ENCODE data around the gene PPP1R37.

PPP1R37 gene

DNA sequence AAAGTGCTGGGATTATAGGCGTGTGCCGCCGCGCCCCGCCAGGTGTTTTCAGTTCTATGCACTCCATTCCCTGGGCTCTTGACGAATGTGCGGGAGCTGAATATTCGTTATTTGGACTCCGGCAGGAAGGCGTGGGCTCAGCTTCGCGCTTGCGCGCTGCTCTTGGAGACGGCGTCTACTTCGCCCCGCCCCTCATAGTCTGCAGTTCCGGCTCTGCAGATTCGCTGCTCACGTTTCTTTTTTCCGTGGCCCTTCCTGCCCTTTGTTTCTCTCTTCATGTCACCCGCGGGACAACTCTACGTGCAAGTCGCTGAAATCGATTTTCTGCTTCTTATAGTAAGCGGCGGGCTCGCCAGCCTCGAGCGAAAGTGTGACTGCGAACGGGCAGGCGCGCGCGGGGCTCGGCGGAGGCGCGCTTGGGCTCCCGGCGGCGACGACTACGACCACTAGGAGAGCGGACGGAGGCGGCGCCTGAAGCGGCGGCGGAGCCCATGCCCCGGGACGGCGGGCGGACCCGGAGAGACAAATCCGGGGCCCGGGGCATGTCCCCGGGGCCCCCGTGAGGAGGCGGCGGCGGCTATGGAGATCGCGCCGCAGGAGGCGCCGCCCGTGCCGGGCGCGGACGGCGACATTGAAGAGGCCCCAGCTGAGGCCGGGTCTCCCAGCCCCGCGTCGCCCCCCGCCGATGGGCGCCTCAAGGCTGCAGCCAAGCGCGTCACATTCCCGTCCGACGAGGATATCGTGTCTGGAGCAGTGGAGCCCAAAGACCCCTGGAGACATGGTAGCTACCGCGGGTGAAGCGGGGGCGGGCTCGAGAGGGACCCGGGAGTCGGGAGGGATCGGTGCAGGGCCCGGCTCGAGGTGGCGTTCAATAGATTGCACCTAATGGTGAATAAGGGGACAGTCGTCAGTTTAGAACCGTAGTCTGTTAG is at the start of gene PPP1R37:
Gene PPP1R37 (plus strand): TSS at position 433 of the 932 bp plus-strand sequence. CDS start 147 bp downstream, at position 580.
- peaks cover 17% of the 10 kb centered on the region for H3K36me3 Mint-ChIP-seq (ENCODE audit: low read depth)
- peak within 1 kb of the TSS; percentile 99 to 100 (median 100) for H3K27ac Mint-ChIP-seq
- H3K4me1 Mint-ChIP-seq, result peaks cover 47% of the 10 kb centered on the region
- no peaks in the 10 kb centered on the region for H3K27me3 Mint-ChIP-seq (ENCODE audit: low read depth)
- TF ChIP-seq, protein P1, sequence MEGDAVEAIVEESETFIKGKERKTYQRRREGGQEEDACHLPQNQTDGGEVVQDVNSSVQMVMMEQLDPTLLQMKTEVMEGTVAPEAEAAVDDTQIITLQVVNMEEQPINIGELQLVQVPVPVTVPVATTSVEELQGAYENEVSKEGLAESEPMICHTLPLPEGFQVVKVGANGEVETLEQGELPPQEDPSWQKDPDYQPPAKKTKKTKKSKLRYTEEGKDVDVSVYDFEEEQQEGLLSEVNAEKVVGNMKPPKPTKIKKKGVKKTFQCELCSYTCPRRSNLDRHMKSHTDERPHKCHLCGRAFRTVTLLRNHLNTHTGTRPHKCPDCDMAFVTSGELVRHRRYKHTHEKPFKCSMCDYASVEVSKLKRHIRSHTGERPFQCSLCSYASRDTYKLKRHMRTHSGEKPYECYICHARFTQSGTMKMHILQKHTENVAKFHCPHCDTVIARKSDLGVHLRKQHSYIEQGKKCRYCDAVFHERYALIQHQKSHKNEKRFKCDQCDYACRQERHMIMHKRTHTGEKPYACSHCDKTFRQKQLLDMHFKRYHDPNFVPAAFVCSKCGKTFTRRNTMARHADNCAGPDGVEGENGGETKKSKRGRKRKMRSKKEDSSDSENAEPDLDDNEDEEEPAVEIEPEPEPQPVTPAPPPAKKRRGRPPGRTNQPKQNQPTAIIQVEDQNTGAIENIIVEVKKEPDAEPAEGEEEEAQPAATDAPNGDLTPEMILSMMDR (IDR thresholded peaks at IDR 0.05; ENCODE audit: unreplicated experiment in 3 of 3), result peak; percentile 25 to 56 (median 42)
- H3K4me3 Mint-ChIP-seq, result peak within 1 kb of the TSS; percentile 95 to 99 (median 96)
- H3K9me3 Mint-ChIP-seq, result no peaks in the 10 kb centered on the region

GRCh38 chr19:45045671-45046353 is 47.2 kb upstream of the PPP1R37 start:
- H3K36me3 Mint-ChIP-seq (ENCODE audit: low read depth), result peaks cover 45% of the 10 kb centered on the region
- no peak overlapping the region for H3K4me3 Mint-ChIP-seq
- H3K4me1 Mint-ChIP-seq, result peaks cover 10% of the 10 kb centered on the region
- H3K27ac Mint-ChIP-seq, result peak overlapping the region in 1 of 3 experiments; percentile 25
- no peaks in the 10 kb centered on the region for H3K9me3 Mint-ChIP-seq
- H3K27me3 Mint-ChIP-seq (ENCODE audit: low read depth), result no peaks in the 10 kb centered on the region
- TF ChIP-seq, protein P1 (IDR thresholded peaks at IDR 0.05; ENCODE audit: unreplicated experiment in 3 of 3), result no peak

DNA sequence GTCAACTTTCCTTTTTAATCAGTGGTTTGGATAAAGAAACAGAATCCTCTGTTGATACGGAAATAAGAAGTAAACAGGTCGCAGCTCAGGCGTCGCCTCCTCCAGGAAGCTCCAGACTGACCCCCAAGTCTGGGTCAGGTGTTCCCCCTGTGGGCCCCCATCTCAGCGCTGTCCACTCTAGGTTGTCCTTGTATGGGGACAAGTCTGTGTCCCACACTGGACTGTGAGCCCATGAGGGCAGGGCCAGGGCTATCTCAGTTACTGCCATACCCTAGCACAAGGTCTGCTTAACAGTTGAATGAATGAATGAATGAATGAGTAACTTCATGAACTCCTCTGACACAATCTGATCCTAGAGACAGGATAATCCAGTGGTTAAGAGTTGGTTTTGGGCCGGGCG is 46.6 kb upstream of the PPP1R37 start:
- Mint-ChIP-seq H3K9me3 (no peaks in the 10 kb centered on the region), H3K27me3 (ENCODE audit: low read depth) (no peaks in the 10 kb centered on the region), H3K4me1 (peaks cover 7% of the 10 kb centered on the region), H3K27ac (no peak overlapping the region), H3K4me3 (no peak overlapping the region), H3K36me3 (ENCODE audit: low read depth) (peaks cover 44% of the 10 kb centered on the region)
- TF ChIP-seq, protein P1 (IDR thresholded peaks at IDR 0.05; ENCODE audit: unreplicated experiment in 3 of 3), result no peak

DNA sequence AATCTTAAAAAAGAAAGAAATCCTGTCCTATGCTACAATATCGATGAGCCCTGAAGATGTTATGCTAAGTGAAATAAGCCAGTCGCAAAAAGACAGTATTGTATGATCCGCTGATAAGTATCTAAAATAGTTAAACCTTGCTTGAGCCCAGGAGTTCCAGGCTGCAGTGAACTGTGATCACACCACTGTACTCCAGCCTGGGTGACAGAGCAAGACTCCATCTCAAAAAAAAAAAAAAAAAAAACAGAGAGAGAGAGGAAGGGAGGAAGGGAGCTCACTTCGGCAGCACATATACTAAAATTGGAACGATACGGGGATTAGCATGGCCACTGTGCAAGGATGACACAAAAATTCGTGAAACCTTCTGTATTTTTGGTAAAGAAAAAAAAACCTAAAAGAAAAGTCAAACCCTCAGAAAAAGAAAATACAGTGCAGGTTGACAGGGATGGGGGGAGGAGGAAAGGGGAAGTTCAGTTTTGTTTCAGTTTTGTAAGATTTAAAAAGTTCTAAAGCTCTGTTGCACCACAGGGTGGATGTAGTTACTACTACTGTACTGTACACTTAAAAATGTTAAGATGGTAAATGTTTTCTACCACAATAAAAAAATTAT is 45.7 kb upstream of the PPP1R37 start:
- H3K27me3 Mint-ChIP-seq (ENCODE audit: low read depth), result no peaks in the 10 kb centered on the region
- H3K27ac Mint-ChIP-seq, result peak overlapping the region in 1 of 3 experiments; percentile 34
- H3K4me1 Mint-ChIP-seq, result no peaks in the 10 kb centered on the region
- no peaks in the 10 kb centered on the region for H3K9me3 Mint-ChIP-seq
- H3K4me3 Mint-ChIP-seq, result no peak overlapping the region
- H3K36me3 Mint-ChIP-seq (ENCODE audit: low read depth), result peaks cover 41% of the 10 kb centered on the region
- TF ChIP-seq, protein P1 (IDR thresholded peaks at IDR 0.05; ENCODE audit: unreplicated experiment in 3 of 3), result no peak

DNA sequence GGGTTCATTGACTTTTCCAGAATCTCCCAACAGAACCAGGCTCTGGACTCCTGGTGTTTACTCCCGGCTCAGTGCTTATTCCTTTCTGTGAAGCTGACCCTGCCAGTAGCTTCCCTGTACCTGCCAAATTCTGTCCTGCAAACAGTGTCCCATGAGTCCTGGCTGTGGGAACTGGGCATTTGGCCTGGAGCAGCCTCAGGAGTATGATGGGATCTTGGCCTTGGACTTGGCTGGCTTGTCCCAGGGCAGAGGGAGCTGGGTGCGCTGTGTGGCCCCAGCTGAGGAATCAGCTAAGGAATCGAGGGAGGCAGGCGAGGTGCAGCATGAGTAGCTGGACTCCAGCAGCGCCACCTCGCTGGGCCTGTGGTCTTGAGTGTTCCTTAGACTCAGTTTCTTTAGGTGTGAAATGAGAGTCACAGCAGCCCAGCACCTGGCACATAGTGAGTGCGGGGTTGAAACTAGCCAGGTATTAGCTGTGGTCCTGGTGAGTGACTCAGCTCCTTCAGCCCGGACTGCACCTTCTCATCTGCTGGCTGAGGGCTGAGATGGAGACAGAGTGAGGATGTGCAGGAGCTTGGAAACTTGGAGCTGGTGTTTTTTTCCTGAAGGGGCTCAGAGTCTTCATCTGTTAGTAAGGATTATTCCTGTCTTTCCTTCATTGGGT is 43.8 kb upstream of the PPP1R37 start:
- H3K27ac Mint-ChIP-seq, result peak overlapping the region in 1 of 3 experiments; percentile 3
- no peaks in the 10 kb centered on the region for H3K9me3 Mint-ChIP-seq
- H3K4me1 Mint-ChIP-seq, result no peaks in the 10 kb centered on the region
- no peak overlapping the region for H3K4me3 Mint-ChIP-seq
- H3K36me3 Mint-ChIP-seq (ENCODE audit: low read depth), result peaks cover 45% of the 10 kb centered on the region
- TF ChIP-seq, protein P1 (IDR thresholded peaks at IDR 0.05; ENCODE audit: unreplicated experiment in 3 of 3), result no peak
- H3K27me3 Mint-ChIP-seq (ENCODE audit: low read depth), result peaks cover 3% of the 10 kb centered on the region
